Measurements from ENCODE around the gene CAP2.

Gene CAP2

GRCh38 chr6:17474289-17474688 lies 80.9 kb downstream of the CAP2 start:
- no peak for DNase-seq (ENCODE audit: low read depth)

- DNase-seq (ENCODE audit: low read depth), result no peak
Measured at GRCh38 chr6:17475606-17476244, 82.3 kb downstream of the CAP2 start.

GRCh38 chr6:17476511-17476910 lies 83.1 kb downstream of the CAP2 start:
- DNase-seq (ENCODE audit: low read depth), result no peak

- no peak for DNase-seq (ENCODE audit: low read depth)
Measured at GRCh38 chr6:17477356-17477755, 84.0 kb downstream of the CAP2 start.

- DNase-seq (ENCODE audit: low read depth), result no peak
Measured at GRCh38 chr6:17478223-17478907, 85.0 kb downstream of the CAP2 start.

GRCh38 chr6:17478946-17479345 lies 85.6 kb downstream of the CAP2 start:
- DNase-seq (ENCODE audit: low read depth), result no peak

GRCh38 chr6:17480476-17480875 lies 87.1 kb downstream of the CAP2 start:
- DNase-seq (ENCODE audit: low read depth), result no peak

GRCh38 chr6:17482711-17483110 lies 89.3 kb downstream of the CAP2 start:
- no peak for DNase-seq (ENCODE audit: low read depth)

- no peak for DNase-seq (ENCODE audit: low read depth)
Measured at GRCh38 chr6:17483391-17484016, 90.1 kb downstream of the CAP2 start.

- DNase-seq (ENCODE audit: low read depth), result no peak
Measured at GRCh38 chr6:17484201-17484849, 90.9 kb downstream of the CAP2 start.

- no peak for DNase-seq (ENCODE audit: low read depth)
Measured at GRCh38 chr6:17485181-17485580, 91.8 kb downstream of the CAP2 start.

GRCh38 chr6:17485946-17486345 lies 92.6 kb downstream of the CAP2 start:
- DNase-seq (ENCODE audit: low read depth), result no peak

GRCh38 chr6:17486680-17487079 lies 93.3 kb downstream of the CAP2 start:
- no peak for DNase-seq (ENCODE audit: low read depth)

- no peak for DNase-seq (ENCODE audit: low read depth)
Measured at GRCh38 chr6:17490724-17491123, 97.3 kb downstream of the CAP2 start.

- no peak for DNase-seq (ENCODE audit: low read depth)
Measured at GRCh38 chr6:17491416-17492142, 98.2 kb downstream of the CAP2 start.

- no peak for DNase-seq (ENCODE audit: low read depth)
Measured at GRCh38 chr6:17492350-17492749, 99.0 kb downstream of the CAP2 start.

GRCh38 chr6:17493286-17493685 lies 99.9 kb downstream of the CAP2 start:
- no peak for DNase-seq (ENCODE audit: low read depth)

- DNase-seq (ENCODE audit: low read depth), result no peak
Measured at GRCh38 chr6:17494177-17494576, 100.8 kb downstream of the CAP2 start.

GRCh38 chr6:17494919-17495318 lies 101.5 kb downstream of the CAP2 start:
- no peak for DNase-seq (ENCODE audit: low read depth)

- DNase-seq (ENCODE audit: low read depth), result no peak
Measured at GRCh38 chr6:17497535-17498095, 104.2 kb downstream of the CAP2 start.

GRCh38 chr6:17501442-17501841 lies 108.0 kb downstream of the CAP2 start:
- DNase-seq (ENCODE audit: low read depth), result no peak
